ENCODE data around the gene AGFG2.
"Not testable (repeated sequence)": the region's sequence is repeated elsewhere in the genome, so short reads cannot be mapped to it uniquely, and the experiment has no call there.

Gene AGFG2

GRCh38 chr7:100538654-100539435, at the start of gene AGFG2:
TSS of gene AGFG2 (plus strand) at chr7:100539203. CDS start at chr7:100539347, 144 bp downstream.
- peak; percentile 99 to 100 for DNase-seq

DNA sequence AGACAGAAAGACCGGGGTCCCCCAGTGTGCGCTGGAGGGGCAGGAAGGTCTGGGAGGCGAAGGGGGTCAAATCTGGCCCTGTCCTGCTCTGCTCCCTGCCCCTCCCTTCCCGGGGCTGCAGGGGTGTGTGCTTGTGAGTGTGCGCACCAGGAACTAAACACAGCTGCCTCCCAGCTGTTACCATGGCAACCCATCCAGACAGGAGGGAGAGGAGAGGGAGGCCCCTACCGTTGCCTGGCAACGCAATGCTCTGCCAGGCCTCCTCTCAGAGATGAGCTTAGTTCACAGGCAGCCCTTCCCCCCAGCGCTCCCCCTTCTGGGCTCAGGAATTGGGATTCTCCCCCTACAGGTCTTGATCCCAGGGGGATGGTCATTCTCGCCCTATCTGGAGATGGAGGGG, 49.2 kb upstream of the AGFG2 start:
- peak; percentile 93 to 99 for DNase-seq

- DNase-seq, result no peak
Measured at GRCh38 chr7:100490483-100491191, 48.4 kb upstream of the AGFG2 start.

GRCh38 chr7:100491192-100491578, 47.8 kb upstream of the AGFG2 start:
- DNase-seq, result no peak

DNA sequence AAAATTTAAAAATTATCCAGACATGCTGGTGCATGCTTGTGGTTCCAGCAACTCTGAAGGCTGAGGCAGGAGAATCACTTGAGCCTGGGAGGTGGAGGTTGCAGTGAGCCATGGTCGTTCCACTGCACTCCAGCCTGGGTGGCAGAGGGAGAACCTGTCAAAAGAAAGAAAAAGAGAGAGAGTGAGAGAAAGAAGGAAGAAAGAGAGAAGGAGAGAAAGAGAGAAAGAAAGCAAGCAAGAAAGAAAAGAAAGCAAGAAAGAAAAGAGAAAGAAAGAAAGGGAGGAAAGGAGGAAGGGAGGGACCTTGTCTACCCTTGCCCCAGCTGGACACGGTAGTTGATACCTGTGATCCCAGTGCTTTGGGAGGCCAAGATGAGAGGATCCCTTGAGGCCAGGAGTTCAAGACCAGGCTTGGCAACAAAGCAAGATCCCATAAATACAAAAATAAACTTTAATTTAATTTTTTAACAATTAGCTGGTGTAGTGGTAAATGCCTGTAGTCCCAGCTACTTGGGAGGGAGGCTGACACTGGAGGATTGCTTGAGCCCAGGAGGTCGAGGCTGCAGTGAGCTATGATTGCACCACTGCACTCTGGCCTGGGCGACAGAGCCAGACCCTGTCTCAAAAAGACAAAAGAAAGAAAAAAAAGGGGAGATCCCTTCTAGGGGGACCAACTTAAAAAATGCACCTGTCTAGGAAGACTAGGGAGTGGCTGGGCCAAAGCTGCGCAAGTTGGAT, 46.1 kb upstream of the AGFG2 start:
- DNase-seq, result no peak

- no peak for DNase-seq
Measured at GRCh38 chr7:100493476-100494264, 45.3 kb upstream of the AGFG2 start.

GRCh38 chr7:100496509-100496908, 42.5 kb upstream of the AGFG2 start:
- DNase-seq, result no peak

GRCh38 chr7:100500743-100501142, 38.3 kb upstream of the AGFG2 start:
- DNase-seq, result not testable (repeated sequence)

DNA sequence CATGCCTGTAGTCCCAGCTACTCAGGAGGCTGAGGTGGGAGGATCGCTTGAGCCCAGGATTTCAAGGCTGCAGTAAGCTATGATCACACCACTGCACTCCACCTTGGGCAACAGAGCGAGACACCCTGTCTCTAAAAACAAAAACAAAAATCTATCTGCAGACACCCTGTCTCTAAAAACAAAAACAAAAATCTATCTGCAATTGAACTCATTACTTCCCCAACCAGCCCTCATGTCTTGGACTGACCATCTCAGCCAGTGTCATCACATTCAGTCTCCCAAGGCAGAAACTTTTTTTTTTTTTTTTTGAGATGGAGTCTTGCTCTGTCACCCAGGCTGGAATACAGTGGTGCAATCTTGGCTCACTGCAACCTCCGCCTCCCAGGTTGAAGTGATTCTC, 35.0 kb upstream of the AGFG2 start:
- not testable (repeated sequence) for DNase-seq

DNA sequence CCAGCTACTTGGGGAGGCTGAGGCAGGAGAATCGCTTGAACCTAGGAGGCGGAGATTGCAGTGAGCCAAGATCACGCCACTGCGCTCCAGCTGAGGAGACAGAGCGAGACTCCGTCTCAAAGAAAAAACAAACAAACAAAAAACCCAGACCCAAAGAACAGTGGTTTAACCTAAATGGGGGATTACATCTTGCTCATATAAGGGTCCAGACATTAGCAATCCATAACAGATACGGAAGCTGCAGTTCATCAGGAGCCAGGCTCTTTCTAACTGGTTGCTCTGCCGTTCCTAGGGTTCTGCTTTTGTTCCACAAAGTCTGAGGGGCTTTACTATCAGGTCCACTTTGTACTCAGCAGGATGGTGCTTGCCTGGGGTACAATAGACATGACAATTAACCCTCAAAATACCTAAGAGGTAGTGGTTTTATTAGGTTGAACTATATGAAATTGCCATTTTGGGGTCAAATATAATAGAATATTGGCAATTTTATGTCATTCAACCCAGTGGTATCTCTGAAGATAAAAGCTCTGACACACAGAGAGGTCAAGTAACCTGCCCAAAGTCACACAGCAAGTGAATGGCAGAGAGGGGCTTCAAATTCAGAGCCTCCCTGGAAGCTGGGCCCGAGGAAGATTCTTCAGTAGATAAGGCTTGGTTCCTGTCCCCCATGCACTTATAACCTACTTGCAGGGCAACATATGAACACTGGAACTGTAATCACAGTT, 34.0 kb upstream of the AGFG2 start:
- no peak for DNase-seq

DNA sequence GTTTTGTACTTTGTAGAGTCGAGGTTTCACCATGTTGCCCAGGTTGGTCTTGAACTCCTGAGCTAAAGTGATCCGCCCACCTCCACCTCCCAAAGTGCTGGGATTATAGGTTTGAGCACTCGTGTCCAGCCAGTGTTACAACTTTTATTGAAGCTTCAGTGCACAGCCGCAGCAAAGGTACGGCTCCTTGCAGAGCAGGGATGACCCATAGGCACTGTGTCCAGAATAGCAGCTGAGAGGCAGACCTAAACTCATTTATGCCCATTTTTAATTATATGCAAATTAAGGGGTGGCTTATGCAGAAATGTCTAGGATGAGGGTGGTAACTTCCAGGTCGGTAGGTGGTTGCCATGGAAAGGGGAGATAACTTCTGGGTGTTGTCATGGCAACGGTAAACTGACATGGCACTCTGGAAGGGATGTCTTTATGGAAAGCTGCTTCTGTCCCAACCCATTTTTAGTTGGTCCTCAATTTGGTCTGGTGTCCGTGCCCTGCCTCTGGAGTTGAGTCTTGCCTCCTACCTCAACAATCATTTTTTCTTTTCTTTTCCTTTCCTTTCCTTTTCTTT, 32.6 kb upstream of the AGFG2 start:
- DNase-seq, result no peak

DNA sequence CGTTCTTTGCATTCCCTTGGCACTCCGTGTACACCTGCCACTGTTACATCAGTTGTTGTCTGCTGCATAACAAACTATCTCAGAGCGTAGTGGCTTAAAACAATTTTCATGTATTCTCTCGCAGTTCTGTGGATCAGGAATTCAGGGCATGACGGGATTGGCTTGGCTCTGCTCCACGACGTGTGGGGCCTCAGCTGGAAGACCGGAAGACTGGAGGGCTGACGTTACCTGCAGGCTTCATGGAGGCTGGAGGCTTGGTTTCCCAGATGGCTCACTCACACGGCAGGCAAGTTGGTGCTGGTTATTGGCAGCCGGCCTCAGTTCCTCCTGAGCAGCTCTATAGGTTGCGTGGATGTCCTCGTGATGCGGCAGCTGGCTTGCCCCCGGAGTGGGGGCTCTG, 29.8 kb upstream of the AGFG2 start:
- DNase-seq, result no peak

- no peak for DNase-seq
Measured at GRCh38 chr7:100510437-100511239, 28.4 kb upstream of the AGFG2 start.

DNA sequence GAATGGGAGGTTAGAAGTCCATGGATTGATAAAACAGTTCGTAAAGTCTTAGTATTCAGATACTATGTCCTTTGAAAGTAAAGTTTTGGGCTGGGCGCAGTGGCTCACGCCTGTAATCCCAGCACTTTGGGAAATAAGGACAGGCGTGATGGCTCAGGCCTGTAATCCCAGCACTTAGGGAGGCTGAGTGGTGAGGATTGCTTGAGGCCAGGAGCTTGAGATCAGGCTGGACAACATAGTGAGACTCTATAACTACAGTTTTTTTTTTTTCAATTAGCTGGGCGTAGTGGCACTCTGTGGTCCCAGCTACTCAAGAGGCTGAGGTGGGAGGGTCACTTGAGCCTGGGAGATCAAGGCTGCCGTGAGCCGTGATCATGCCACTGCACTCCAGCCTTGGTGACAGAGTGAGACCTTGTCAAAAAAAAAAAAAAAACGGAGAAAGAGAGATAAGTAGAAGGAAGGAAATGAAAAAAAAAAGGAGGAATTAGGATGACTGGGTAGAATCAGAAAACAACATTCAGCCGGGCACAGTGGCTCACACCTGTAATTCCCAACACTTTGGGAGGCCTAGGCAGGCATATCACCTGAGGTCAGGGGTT, 25.7 kb upstream of the AGFG2 start:
- DNase-seq, result no peak

GRCh38 chr7:100515072-100515532, 23.9 kb upstream of the AGFG2 start:
- DNase-seq, result no peak

DNA sequence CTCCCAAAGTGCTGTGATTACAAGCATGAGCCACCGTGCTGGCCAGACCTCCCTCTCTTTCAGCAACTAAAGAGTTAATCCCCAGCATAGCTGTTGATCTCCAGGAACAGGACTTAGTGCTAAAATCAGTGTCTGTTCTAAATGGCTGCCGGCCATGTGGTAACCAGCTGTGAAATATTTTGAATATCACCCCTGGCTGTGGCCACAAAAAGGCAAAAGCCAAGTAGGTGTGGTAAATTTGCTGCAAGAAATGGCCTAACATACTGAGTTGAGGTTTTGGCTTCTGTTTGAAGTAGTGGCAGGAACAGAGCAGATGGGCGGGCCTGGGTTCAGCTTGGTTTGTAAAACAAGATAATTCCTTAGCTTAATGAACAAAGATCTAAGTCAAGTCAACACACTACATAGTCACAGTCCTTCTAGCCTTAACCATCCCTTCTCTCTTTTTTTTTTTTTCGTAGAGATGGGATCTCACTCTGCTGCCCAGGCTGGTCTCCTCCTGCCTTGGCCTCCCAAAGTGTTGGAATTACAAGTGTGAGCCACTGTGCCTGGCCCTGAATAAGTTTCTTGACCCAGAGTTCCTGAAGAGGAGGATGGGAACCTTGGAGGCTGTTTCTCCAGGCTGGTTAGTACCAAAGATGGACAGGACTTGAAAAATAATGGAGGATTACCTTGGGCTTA, 22.7 kb upstream of the AGFG2 start:
- no peak for DNase-seq

GRCh38 chr7:100517305-100517704, 21.7 kb upstream of the AGFG2 start:
- DNase-seq, result no peak

- no peak for DNase-seq
Measured at GRCh38 chr7:100519580-100519979, 19.4 kb upstream of the AGFG2 start.

DNA sequence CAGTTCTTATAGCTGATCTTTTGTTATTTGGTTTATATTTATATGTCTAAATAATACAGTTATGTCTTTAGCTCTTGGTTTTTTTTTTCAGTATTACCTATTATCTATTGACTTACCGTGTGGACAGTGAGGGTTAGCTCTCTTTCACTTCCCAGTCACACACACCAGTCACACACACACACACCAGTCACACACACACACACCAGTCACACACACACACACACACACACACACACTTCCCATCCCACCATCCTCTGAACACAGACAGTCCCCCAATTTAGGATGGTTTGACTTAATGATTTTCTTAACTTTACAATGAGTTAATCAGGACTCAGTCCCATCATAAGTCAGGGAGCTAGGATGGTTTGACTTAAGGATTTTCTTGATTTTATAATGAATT, 18.9 kb upstream of the AGFG2 start:
- no peak for DNase-seq

GRCh38 chr7:100521076-100521475, 17.9 kb upstream of the AGFG2 start:
- DNase-seq, result no peak
